ENCODE results near the gene RAE1. TPM values are rescaled to one million over a fixed set of nuclear protein-coding genes. Genes with fewer than 3 reads are reported as not detected.
A peak's percentile ranks its signal among the peaks of the same experiment; 100 is the strongest.

Gene RAE1
- total RNA-seq, 1 experiment from 2014 or later, result 53.1 TPM

- no peak overlapping the region for H2BK12ac ChIP-seq (ENCODE audit: insufficient read length, low read depth, low read length)
- Mint-ChIP-seq H3K4me1 (peaks cover 9 to 18% of the 10 kb centered on the region in 2 experiments), H3K9me3 (no peaks in the 10 kb centered on the region), H3K4me3 (no peak overlapping the region), H3K27ac (peak overlapping the region; percentile 29 to 90 (median 40); a peak in 2 of 7 replicates), H3K27me3 (ENCODE audit: low read depth) (no peaks in the 10 kb centered on the region), H3K36me3 (ENCODE audit: insufficient read depth in 1 of 3, low read depth in 3 of 3) (peaks cover 26 to 75% (median 70%) of the 10 kb centered on the region in 3 experiments)
- no peak overlapping the region for H4K5ac ChIP-seq (ENCODE audit: insufficient read length, low read depth, low read length)
- no peak overlapping the region for H3K56ac ChIP-seq (ENCODE audit: insufficient read length, low read depth, low read length)
- H3K79me1 ChIP-seq (ENCODE audit: insufficient read depth, low read depth, low read length, poor library complexity, severe bottlenecking), result peaks cover 3% of the 10 kb centered on the region
- no peak for DNase-seq
- H4K91ac ChIP-seq (ENCODE audit: insufficient read length, low read depth, low read length), result no peak overlapping the region
- H3K23me2 ChIP-seq (ENCODE audit: insufficient read length, low read depth, low read length, poor library complexity, severe bottlenecking), result no peaks in the 10 kb centered on the region
- H2AFZ ChIP-seq (ENCODE audit: low read length), result no peak overlapping the region
- no peak overlapping the region for H3K4me2 ChIP-seq (ENCODE audit: insufficient read depth, insufficient read length, low read length)
- H3K18ac ChIP-seq (ENCODE audit: insufficient read length, low read depth, low read length), result no peak overlapping the region
- TF ChIP-seq CTCF (conservative IDR thresholded peaks at IDR 0.05), result no peak
- H3K4me1 ChIP-seq (ENCODE audit: insufficient read depth, low read length), result no peaks in the 10 kb centered on the region
- H2BK20ac ChIP-seq (ENCODE audit: low read depth, low read length, poor library complexity, severe bottlenecking), result no peak overlapping the region
- WGBS (ENCODE audit: extremely low coverage, insufficient read length, low lambda C conversion rate), result no CpG with 5 or more reads among the region's 21 CpGs
- H3T11ph ChIP-seq (ENCODE audit: low read length), result no peak overlapping the region
- H3K27ac ChIP-seq (ENCODE audit: insufficient read length, low read depth, low read length), result no peak overlapping the region
- H3K14ac ChIP-seq (ENCODE audit: insufficient read depth, low read length), result no peak overlapping the region
- H3K79me2 ChIP-seq (ENCODE audit: insufficient read depth, low read length), result no peaks in the 10 kb centered on the region; the same call in 1 of the 2 replicates
- no peak overlapping the region for H3K23ac ChIP-seq (ENCODE audit: insufficient read length, low read depth, low read length)
- H3K4ac ChIP-seq (ENCODE audit: low read depth, low read length), result no peak overlapping the region
- no peaks in the 10 kb centered on the region for H3K27me3 ChIP-seq (ENCODE audit: insufficient read depth, low read length)
- no peak overlapping the region for H2BK120ac ChIP-seq (ENCODE audit: low read depth, low read length, poor library complexity, severe bottlenecking)
- H3K9me3 ChIP-seq (ENCODE audit: control insufficient read depth, low read depth, low read length), result no peaks in the 10 kb centered on the region
- no peak overlapping the region for H2AK5ac ChIP-seq (ENCODE audit: insufficient read length, low read length)
- H3K9ac ChIP-seq (ENCODE audit: extremely low read depth, insufficient read length, low read length), result no peak overlapping the region
- H4K20me1 ChIP-seq (ENCODE audit: control insufficient read depth, insufficient read depth, insufficient read length), result no peaks in the 10 kb centered on the region
- no peak overlapping the region for H2BK15ac ChIP-seq (ENCODE audit: low read depth, low read length)
- H4K8ac ChIP-seq (replicated peaks; ENCODE audit: insufficient read length, low read depth, low read length), result no peak overlapping the region
- no peak overlapping the region for H2BK5ac ChIP-seq (ENCODE audit: insufficient read length, low read length)
Observed at GRCh38 chr20:57400821-57401564, 49.9 kb downstream of the RAE1 start.
